Measurements from ENCODE around the gene PACS2. TPM values are rescaled to one million over a fixed set of nuclear protein-coding genes. Genes with fewer than 3 reads are reported as not detected.
A peak's percentile ranks its signal among the peaks of the same experiment; 100 is the strongest.
"Not testable (repeated sequence)": the region's sequence is repeated elsewhere in the genome, so short reads cannot be mapped to it uniquely, and the experiment has no call there.

PACS2 gene
- total and polyA plus RNA-seq, 4 donors, result 69.2 to 177 (median 123) TPM

DNA sequence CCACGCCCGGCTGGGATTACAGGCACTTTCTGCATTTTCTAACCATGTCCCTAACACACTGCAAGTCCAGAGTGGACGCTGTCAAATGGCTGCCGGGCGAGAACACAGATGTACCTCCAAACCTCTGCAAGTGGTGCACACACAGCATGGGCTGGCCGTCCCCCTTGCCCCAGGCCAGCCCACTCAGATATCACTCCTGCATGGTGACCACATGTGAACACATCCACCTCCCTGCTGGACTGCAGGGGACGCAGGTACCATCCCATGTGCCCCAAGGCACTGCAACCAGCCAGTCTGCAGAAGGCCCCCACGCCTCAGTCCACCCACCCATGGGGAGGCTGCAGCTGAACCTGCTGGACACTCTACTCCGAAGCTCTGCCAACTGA, 27.8 kb upstream of the PACS2 start:
- DNase-seq (ENCODE audit: low read depth in 4 of 6, low spot score in 6 of 6), result no peak
- Histone ChIP-seq H3K27me3 (ENCODE audit: control insufficient read depth, insufficient read depth, low read length) (no peaks in the 10 kb centered on the region), H3K9me3 (ENCODE audit: control insufficient read depth, insufficient read depth, low read length) (no peaks in the 10 kb centered on the region), H3K4me1 (ENCODE audit: control insufficient read depth, insufficient read depth, low read length) (peaks cover 16% of the 10 kb centered on the region), H3K4me3 (ENCODE audit: low read depth, low read length) (no peak overlapping the region), H3K27ac (ENCODE audit: low read depth, low read length) (no peak overlapping the region), H3K36me3 (ENCODE audit: control insufficient read depth, insufficient read depth, low read length) (peaks cover 42% of the 10 kb centered on the region)
- WGBS (ENCODE audit: insufficient coverage), result 94% methylated on average over 9 of the region's 9 CpGs

DNA sequence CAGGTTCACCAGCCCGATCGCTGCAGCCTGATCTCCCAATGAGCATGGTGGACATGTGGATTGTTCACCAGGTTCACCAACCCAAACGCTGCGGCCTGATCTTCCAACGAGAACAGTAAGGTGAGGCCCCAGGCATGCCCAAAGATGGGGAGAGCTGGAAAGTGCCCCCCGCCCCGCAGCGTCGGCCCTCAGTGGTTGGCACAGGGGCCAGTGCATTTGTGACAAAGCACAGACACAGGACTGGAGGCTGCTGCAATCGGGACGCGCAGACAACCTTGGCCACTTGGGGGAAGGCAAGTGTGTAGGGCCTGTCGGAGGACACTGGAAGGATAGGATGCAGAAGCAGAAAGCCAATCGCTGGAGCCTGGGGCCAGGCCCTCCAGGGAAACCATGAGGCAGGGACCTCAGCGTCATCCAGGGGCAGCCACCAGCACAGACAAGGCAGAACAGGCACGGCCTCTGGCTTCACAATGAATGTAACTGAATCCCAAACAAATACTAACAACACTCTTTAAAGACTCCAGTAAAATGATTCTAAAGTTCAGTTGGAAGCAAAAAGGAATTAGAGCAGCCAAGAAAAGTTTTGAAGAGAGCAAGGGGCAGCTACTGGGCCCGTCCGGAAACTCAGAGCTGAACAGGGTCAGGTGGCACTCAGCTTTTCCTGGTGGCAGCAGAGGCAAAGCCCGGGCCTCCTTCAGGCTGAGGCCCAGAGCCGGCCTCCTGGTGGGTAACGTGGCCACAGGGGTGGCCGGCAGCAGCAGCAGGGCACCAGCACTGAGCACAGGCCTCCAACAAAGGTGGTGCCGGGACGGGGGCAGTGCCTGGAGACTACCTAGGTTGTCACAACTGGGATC, 27.1 kb upstream of the PACS2 start:
- Histone ChIP-seq H3K36me3 (ENCODE audit: control insufficient read depth, insufficient read depth, low read length) (peaks cover 40% of the 10 kb centered on the region), H3K27me3 (ENCODE audit: control insufficient read depth, insufficient read depth, low read length) (no peaks in the 10 kb centered on the region), H3K27ac (ENCODE audit: low read depth, low read length) (no peak overlapping the region), H3K4me1 (ENCODE audit: control insufficient read depth, insufficient read depth, low read length) (peaks cover 12% of the 10 kb centered on the region), H3K9me3 (ENCODE audit: control insufficient read depth, insufficient read depth, low read length) (no peaks in the 10 kb centered on the region), H3K4me3 (ENCODE audit: low read depth, low read length) (no peak overlapping the region)
- 85% methylated on average over 23 of the region's 24 CpGs for WGBS (ENCODE audit: insufficient coverage)
- DNase-seq (ENCODE audit: low read depth in 4 of 6, low spot score in 6 of 6), result no peak

DNA sequence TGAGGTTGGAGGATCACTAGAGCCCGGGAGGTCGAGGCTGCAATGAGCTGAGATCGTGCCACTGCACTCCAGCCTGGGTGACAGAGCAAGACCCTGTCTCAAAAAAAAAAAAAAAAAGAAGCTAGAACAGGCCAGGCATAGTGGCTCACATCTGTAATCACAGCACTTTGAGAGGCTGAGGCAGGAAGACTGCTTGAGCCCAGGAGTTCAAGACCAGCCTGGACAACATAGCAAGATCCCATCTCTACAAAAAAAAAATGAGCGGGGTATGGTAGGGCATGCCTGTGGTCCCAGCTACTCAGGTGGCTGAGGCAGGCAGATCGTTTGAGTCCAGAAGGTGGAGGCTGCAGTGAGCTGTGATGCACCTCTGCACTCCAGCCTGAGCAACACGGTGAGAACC, 25.6 kb upstream of the PACS2 start:
- 96% methylated on average over 6 of the region's 6 CpGs for WGBS (ENCODE audit: insufficient coverage)
- DNase-seq (ENCODE audit: low read depth in 4 of 6, low spot score in 6 of 6); H3K9me3 ChIP-seq (ENCODE audit: control insufficient read depth, insufficient read depth, low read length); H3K27ac ChIP-seq (ENCODE audit: low read depth, low read length); H3K27me3 ChIP-seq (ENCODE audit: control insufficient read depth, insufficient read depth, low read length); H3K4me3 ChIP-seq (ENCODE audit: low read depth, low read length): not testable (repeated sequence)
- H3K4me1 ChIP-seq (ENCODE audit: control insufficient read depth, insufficient read depth, low read length), result peaks cover 21% of the 10 kb centered on the region
- peaks cover 42% of the 10 kb centered on the region for H3K36me3 ChIP-seq (ENCODE audit: control insufficient read depth, insufficient read depth, low read length)

DNA sequence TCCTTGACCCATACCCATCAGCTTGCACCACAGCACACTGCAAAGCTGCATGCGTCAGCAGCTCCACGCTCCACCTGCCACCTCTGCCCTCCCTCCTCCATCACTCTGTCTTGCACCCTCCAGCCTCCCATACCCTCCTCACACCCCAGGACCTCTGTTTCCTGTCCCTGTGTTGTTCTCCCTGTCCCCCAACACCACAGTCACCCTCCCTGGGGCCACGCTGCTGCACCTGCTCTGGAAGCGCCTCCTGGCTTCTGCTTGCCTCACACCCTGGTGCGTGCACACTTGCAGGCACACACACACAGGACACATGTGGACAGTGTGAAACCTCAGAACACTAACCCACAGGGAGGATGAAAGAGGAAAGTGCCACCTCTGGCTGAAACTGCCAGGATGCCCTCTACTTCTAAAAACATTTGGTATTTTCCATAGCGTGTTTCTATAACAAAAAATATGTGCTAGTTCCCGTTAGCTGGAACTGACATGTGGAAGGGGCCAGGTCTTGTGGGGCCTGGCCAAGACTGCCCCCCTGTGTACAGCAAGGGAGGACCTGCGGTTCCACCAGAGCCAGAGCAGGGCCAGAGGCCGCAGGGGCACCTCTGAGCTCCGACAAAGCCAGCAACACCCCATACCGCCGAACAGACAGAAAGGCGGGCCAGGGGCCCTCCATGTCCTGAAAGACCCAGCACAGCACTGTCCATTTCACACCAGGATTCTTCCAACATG, 23.8 kb upstream of the PACS2 start:
- WGBS (ENCODE audit: insufficient coverage), result 73% methylated on average over 11 of the region's 13 CpGs
- H3K27me3 ChIP-seq (ENCODE audit: control insufficient read depth, insufficient read depth, low read length), result no peaks in the 10 kb centered on the region
- peaks cover 39% of the 10 kb centered on the region for H3K36me3 ChIP-seq (ENCODE audit: control insufficient read depth, insufficient read depth, low read length)
- H3K9me3 ChIP-seq (ENCODE audit: control insufficient read depth, insufficient read depth, low read length), result no peaks in the 10 kb centered on the region
- no peak overlapping the region for H3K4me3 ChIP-seq (ENCODE audit: low read depth, low read length)
- no peak for DNase-seq (ENCODE audit: low read depth in 4 of 6, low spot score in 6 of 6)
- H3K27ac ChIP-seq (ENCODE audit: low read depth, low read length), result no peak overlapping the region
- peaks cover 30% of the 10 kb centered on the region for H3K4me1 ChIP-seq (ENCODE audit: control insufficient read depth, insufficient read depth, low read length)

DNA sequence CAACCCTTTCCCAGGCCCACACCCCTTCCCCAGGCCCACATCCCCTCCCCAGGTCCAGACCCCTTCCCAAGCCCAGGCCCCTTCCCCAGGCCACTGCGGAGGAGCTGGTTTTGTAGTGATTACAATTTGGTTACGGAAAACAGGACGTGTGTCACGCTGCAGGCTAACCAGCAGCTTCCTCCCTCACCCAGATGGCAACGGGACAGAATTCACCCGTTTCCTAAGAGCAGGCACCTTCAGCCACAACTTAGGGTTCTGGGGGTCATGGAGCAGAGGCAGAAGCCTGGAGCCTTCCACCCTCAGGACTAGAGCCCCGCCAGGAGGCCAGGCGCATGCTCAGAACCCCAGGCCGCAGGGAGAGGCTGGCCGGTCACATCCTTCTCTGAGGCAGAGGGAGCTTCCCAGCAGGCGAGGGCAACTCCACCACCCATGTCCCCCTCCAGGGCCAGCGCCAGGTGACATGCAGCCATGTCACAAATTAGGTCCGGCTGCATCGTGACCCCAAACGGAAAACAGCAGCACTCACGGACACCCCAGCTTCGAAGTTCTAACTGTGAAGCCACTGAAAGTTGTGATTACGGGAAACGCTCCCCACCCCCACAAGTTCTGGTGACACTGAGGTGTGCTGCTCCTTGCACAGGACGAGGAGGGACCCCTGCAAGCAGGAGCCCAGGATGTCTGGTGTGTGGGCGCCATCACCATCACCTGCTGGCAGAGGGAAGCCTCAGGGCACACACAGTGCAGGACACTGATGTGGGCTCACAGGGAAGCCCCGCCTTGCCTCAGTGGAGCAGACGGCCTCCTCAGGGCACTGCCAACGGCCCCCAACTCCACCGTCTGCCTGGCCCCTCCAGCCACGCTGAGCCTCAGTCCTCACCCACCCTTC, 21.5 kb upstream of the PACS2 start:
- DNase-seq (ENCODE audit: low read depth in 4 of 6, low spot score in 6 of 6), result no peak
- no peaks in the 10 kb centered on the region for H3K27me3 ChIP-seq (ENCODE audit: control insufficient read depth, insufficient read depth, low read length)
- WGBS (ENCODE audit: insufficient coverage), result 84% methylated on average over 24 of the region's 26 CpGs
- H3K27ac ChIP-seq (ENCODE audit: low read depth, low read length), result no peak overlapping the region
- no peak overlapping the region for H3K4me3 ChIP-seq (ENCODE audit: low read depth, low read length)
- H3K4me1 ChIP-seq (ENCODE audit: control insufficient read depth, insufficient read depth, low read length), result peaks cover 30% of the 10 kb centered on the region
- peaks cover 21% of the 10 kb centered on the region for H3K36me3 ChIP-seq (ENCODE audit: control insufficient read depth, insufficient read depth, low read length)
- no peaks in the 10 kb centered on the region for H3K9me3 ChIP-seq (ENCODE audit: control insufficient read depth, insufficient read depth, low read length)

GRCh38 chr14:105294142-105294597, 20.4 kb upstream of the PACS2 start:
- Histone ChIP-seq H3K27ac (ENCODE audit: low read depth, low read length) (peak overlapping the region; percentile 62), H3K4me3 (ENCODE audit: low read depth, low read length) (no peak overlapping the region), H3K4me1 (ENCODE audit: control insufficient read depth, insufficient read depth, low read length) (peaks cover 40% of the 10 kb centered on the region), H3K36me3 (ENCODE audit: control insufficient read depth, insufficient read depth, low read length) (peaks cover 19% of the 10 kb centered on the region), H3K27me3 (ENCODE audit: control insufficient read depth, insufficient read depth, low read length) (no peaks in the 10 kb centered on the region), H3K9me3 (ENCODE audit: control insufficient read depth, insufficient read depth, low read length) (no peaks in the 10 kb centered on the region)
- WGBS (ENCODE audit: insufficient coverage), result 22% methylated on average over 14 of the region's 15 CpGs
- peak in 3 of 6 donors; percentile 77 to 90 (median 89) for DNase-seq (ENCODE audit: low read depth in 4 of 6, low spot score in 6 of 6)

GRCh38 chr14:105297311-105297710, 17.2 kb upstream of the PACS2 start:
- Histone ChIP-seq H3K4me1 (ENCODE audit: control insufficient read depth, insufficient read depth, low read length) (peaks cover 55% of the 10 kb centered on the region), H3K36me3 (ENCODE audit: control insufficient read depth, insufficient read depth, low read length) (peaks cover 14% of the 10 kb centered on the region)
- not testable (repeated sequence) for H3K4me3 ChIP-seq (ENCODE audit: low read depth, low read length); H3K9me3 ChIP-seq (ENCODE audit: control insufficient read depth, insufficient read depth, low read length); DNase-seq (ENCODE audit: low read depth in 4 of 6, low spot score in 6 of 6); H3K27me3 ChIP-seq (ENCODE audit: control insufficient read depth, insufficient read depth, low read length); H3K27ac ChIP-seq (ENCODE audit: low read depth, low read length)
- WGBS (ENCODE audit: insufficient coverage), result 100% methylated on average over 3 of the region's 11 CpGs

DNA sequence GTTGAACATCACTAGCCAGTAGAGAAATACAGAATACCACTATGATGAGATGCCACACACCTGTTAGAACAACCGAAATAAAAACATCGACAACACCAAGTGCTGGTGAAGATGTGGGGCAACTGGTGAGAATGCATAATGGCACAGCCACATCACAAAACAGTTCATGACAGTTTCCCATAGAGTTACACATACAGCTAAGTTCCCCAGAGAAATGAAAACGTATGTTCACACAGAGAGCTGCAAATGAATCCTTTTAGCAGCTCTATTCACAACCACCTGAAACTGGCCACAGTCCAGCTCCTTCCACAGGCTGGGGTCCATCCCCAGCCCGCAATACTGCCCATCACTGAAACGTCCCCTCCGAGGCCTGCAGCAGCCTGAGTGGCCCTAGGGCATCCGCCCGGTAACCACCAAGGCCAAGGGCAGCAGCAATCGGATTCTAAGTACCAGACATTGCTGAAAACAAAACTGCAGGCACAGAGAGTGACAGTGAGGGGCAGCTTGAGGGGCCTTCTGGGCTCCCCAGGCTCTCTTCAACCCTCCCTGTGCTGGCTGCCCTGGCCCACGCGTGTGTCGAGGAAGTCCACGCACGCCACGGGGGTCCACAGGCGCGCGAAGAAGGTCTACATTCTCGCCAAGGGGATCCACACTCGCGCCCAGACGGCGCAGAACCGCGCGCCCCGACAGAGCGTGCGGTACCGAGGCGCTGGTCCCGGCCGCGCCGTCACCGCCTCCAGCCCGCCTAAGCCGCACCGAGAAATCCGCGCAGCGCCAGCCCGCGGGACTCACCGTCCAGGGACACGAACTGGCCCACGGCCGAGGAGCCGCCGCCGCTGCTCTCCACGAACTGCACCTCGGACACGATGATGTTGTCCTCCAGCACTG, 14.7 kb upstream of the PACS2 start:
- Histone ChIP-seq H3K4me3 (ENCODE audit: low read depth, low read length) (peak overlapping the region; percentile 60), H3K27me3 (ENCODE audit: control insufficient read depth, insufficient read depth, low read length) (no peaks in the 10 kb centered on the region), H3K4me1 (ENCODE audit: control insufficient read depth, insufficient read depth, low read length) (peaks cover 33% of the 10 kb centered on the region), H3K27ac (ENCODE audit: low read depth, low read length) (peak overlapping the region; percentile 47), H3K9me3 (ENCODE audit: control insufficient read depth, insufficient read depth, low read length) (no peaks in the 10 kb centered on the region), H3K36me3 (ENCODE audit: control insufficient read depth, insufficient read depth, low read length) (peaks cover 3% of the 10 kb centered on the region)
- WGBS (ENCODE audit: insufficient coverage), result 4% methylated on average over 52 of the region's 54 CpGs
- DNase-seq (ENCODE audit: low read depth in 4 of 6, low spot score in 6 of 6), result no peak
